GM13976 (cell line): ENCODE data around the gene AAK1.

ENCODE experiments used
- DNase-seq: peaks from one replicate; pipeline ENCODE4 v3.0.0; 2012; ENCODE audit warnings: low spot score
- in situ Hi-C: fragments of 300-500 bp; cut with MboI; formaldehyde crosslinking; loops from one replicate; pipeline ENCODE4 v1.12.0; 2022; ENCODE audit warnings: low sequenced_read_pairs, mixed read lengths, inconsistent platforms; ENCODE audit not compliant: unreplicated experiment
- TF ChIP-seq, protein P1 (sequence below): IDR thresholded peaks from 2 replicates; pipeline ENCODE4 v1.5.1; 2012; ENCODE audit warnings: borderline replicate concordance, mild to moderate bottlenecking; ENCODE audit not compliant: insufficient read depth; ENCODE audit errors: extremely low read depth, missing control alignments, control extremely low read depth

Gene AAK1

DNA sequence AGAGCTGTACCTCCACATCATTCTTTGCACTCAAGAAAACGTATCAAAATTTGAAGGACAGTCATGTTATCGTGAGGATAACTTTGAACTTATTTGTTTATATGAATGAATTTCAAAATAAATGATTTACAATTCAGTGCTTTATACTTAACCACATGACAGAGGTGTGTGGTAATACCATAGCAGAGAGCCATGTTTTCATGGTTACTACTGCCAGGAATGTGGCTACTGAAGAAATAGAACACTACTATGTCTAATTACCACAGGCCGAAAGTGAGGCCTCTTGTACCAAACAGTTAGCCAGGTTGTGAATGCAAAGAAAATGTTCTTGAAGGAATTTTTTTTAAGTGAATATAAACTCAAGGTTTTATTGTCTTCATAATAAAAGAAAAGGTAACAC, 49.2 kb downstream of the AAK1 start:
- TF ChIP-seq, protein P1, sequence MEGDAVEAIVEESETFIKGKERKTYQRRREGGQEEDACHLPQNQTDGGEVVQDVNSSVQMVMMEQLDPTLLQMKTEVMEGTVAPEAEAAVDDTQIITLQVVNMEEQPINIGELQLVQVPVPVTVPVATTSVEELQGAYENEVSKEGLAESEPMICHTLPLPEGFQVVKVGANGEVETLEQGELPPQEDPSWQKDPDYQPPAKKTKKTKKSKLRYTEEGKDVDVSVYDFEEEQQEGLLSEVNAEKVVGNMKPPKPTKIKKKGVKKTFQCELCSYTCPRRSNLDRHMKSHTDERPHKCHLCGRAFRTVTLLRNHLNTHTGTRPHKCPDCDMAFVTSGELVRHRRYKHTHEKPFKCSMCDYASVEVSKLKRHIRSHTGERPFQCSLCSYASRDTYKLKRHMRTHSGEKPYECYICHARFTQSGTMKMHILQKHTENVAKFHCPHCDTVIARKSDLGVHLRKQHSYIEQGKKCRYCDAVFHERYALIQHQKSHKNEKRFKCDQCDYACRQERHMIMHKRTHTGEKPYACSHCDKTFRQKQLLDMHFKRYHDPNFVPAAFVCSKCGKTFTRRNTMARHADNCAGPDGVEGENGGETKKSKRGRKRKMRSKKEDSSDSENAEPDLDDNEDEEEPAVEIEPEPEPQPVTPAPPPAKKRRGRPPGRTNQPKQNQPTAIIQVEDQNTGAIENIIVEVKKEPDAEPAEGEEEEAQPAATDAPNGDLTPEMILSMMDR: no peak
- no peak for DNase-seq
- in situ Hi-C loops: no loop called here

DNA sequence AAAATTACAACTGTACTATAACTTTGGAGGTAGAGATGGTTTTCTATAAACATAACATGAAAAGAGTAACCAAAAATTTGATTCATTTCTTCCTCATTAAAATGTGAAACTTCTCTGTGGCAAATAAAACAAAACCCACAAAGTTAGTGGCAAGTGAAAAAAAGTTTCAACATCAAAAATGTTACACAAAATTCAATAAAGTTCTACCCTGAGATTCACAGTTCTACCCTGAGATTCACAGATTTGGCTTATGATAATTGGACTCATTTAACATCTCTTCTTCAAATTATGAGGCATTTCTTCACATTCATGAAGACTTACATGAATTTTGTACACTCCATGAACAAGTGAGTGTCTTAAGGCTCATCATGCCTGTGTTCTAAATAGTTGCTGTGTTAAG, 51.0 kb downstream of the AAK1 start:
- DNase-seq: no peak
- TF ChIP-seq, protein P1: no peak
- in situ Hi-C loops: no loop called here

GRCh38 chr2:69589973-69590652, 53.4 kb downstream of the AAK1 start:
- no peak for DNase-seq
- in situ Hi-C loops: no loop called here
- TF ChIP-seq, protein P1: no peak

GRCh38 chr2:69588945-69589344, 54.6 kb downstream of the AAK1 start:
- DNase-seq: no peak
- TF ChIP-seq, protein P1: no peak
- in situ Hi-C loops: no loop called here

DNA sequence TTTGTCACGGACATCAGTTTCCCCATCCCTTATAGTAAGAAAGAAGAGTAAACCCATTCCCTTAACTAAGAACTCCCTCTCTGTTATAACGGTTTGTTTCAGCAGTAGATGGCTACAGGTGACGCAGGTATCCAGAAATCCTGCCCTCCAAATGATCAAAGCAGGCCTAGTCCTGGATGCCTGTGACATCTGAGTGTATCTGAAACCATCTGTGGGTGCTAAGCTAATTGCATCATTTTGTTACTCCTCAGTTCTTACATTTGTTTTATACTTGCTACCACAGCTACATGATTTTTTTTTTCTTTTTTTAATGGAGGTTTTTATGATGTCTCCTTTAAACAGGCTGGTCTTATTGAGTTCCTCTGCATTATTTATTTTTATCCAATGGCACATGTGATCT, 55.1 kb downstream of the AAK1 start:
- in situ Hi-C loops: no loop called here
- DNase-seq: no peak
- TF ChIP-seq, protein P1: no peak

GRCh38 chr2:69585855-69586555, 57.5 kb downstream of the AAK1 start:
- in situ Hi-C loops: no loop called here
- TF ChIP-seq, protein P1: no peak
- DNase-seq: no peak
